Prostate gland (tissue), 2 donors: ENCODE results near the gene SLC2A4RG.

Experiments used
- CTCF ChIP-seq, 4 experiments: fragments of 200-600 bp in 2 of 4; fragments of 450-650 bp in 2 of 4; sonication (generic) in 2 of 4; IDR thresholded peaks; 1 replicate in 3 of 4; 2 replicates in 1 of 4; pipeline ENCODE4 v1.5.1; 2016 to 2019; ENCODE audit warnings: antibody characterized with exemption in 4 of 4, mild to moderate bottlenecking in 2 of 4, moderate library complexity in 2 of 4
- POLR2A ChIP-seq: fragments of 450-650 bp; IDR thresholded peaks from one replicate; pipeline ENCODE4 v1.6.1; 2016; ENCODE audit warnings: antibody characterized with exemption, mild to moderate bottlenecking

GRCh38 chr20:63693733-63694583 lies 45.6 kb upstream of the SLC2A4RG start:
- TF ChIP-seq CTCF (IDR thresholded peaks at IDR 0.05) (no peak), POLR2A (no peak)
